Gastrocnemius medialis (tissue), 4 donors: ENCODE measurements around the gene SURF1. TPM values are rescaled to one million over a fixed set of nuclear protein-coding genes. Genes with fewer than 3 reads are reported as not detected.

Experiments used
- ATAC-seq, 2 donors: fragments of 150-250 bp; one replicate each; pipeline ENCODE4 v1.9.1; 2016
- DNase-seq, 2 donors: peaks; one replicate each; pipeline ENCODE4 v3.0.0-alpha.2; 2019
- H3K27ac ChIP-seq, 4 donors: fragments of 200-600 bp; sonication (generic); 1 replicate in 1 of 4; 2 replicates in 3 of 4; pipeline ENCODE4 v1.5.1; 2016 to 2018; ENCODE audit warnings: mild to moderate bottlenecking in 2 of 4, moderate library complexity in 1 of 4
- H3K27me3 ChIP-seq, 3 donors: fragments of 200-600 bp; sonication (generic) in 2 of 3; 1 replicate in 1 of 3; 2 replicates in 2 of 3; pipeline versions ENCODE4 v1.5.1 to v1.6.0; 2016 to 2019; ENCODE audit warnings: mild to moderate bottlenecking in 1 of 3, moderate library complexity in 1 of 3
- H3K36me3 ChIP-seq, 2 donors: fragments of 200-600 bp; sonication (generic) in 1 of 2; one replicate each; pipeline ENCODE4 v1.5.1; 2017 to 2018
- H3K4me1 ChIP-seq, 2 donors: fragments of 200-600 bp; sonication (generic) in 1 of 2; one replicate each; pipeline ENCODE4 v1.5.1; 2016 to 2017; ENCODE audit warnings: mild to moderate bottlenecking in 2 of 2
- H3K4me3 ChIP-seq, 4 donors: fragments of 200-600 bp; sonication (generic) in 3 of 4; 1 replicate in 1 of 4; 2 replicates in 3 of 4; pipeline ENCODE4 v1.5.1; 2016 to 2019; ENCODE audit warnings: mild to moderate bottlenecking in 2 of 4
- H3K9me3 ChIP-seq, 3 donors: fragments of 200-600 bp; sonication (generic) in 2 of 3; 1 replicate in 1 of 3; 2 replicates in 2 of 3; pipeline ENCODE4 v1.5.1; 2016 to 2019
- POLR2A ChIP-seq, 2 donors: fragments of 450-650 bp; IDR thresholded peaks; one replicate each; pipeline ENCODE4 v1.6.1; 2017; ENCODE audit warnings: antibody characterized with exemption in 2 of 2, mild to moderate bottlenecking in 2 of 2, moderate library complexity in 2 of 2
- in situ Hi-C, 4 donors: fragments of 200-750 bp; cut with MboI; loops; one replicate each; pipeline versions ENCODE4 v1.15.0 to v1.8.0; 2017; ENCODE audit warnings: low sequenced_read_pairs in 4 of 4
- intact Hi-C: fragments of 100-400 bp; cut with DNase I; formaldehyde crosslinking; loops from one replicate; pipeline ENCODE4 v1.15.1; 2023; ENCODE audit warnings: low total_unique reads
- total RNA-seq, 4 donors: library from RNA; depleted of rRNA; stranded (reverse); fragments of >200 nt; gene quantifications; one replicate each; pipeline versions ENCODE4 v1.1.0 to v1.2.3, GENCODE V29; 2016
- TF ChIP-seq, protein P1 (sequence below), 5 experiments: fragments of 450-650 bp in 3 of 5; fragments of 200-600 bp in 2 of 5; sonication (generic) in 2 of 5; IDR thresholded peaks in 4 of 5; conservative IDR thresholded peaks in 1 of 5; 1 replicate in 4 of 5; 2 replicates in 1 of 5; pipeline ENCODE4 v1.5.1; 2016 to 2019; ENCODE audit warnings: antibody characterized with exemption in 5 of 5, mild to moderate bottlenecking in 3 of 5, moderate library complexity in 3 of 5

Gene SURF1
- total RNA-seq, 4 donors from 2014 or later = 33.8 to 68.9 (median 56.0) TPM

DNA sequence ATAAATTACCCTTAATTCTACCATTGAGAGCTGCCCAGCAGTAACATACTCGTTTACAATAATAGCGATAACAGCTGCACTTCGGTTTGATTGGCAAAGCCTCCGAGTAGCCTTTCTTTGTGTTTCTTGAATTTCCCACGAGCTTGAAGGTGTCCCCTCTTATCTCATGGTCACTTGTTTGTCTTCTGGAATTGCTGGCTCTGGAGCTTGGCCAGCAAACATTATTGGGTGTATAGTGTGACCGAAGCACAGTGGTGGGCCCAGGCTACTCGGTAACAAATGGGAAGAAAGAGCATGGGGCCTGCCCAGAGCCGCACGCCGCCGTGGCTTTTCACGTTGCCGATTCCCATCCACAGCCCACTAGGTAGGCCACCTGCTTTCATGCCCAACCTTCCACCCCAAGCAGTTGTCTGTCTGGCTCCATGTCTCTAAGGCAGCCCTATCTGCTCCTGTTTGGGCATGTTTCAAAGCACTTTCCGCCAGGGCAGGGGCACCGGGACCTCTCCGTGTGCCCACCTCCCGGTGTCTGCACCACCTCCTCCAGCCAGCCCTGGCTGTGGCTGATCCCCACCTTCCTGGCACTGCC is 28.5 kb upstream of the SURF1 start:
- in situ Hi-C loops = no loop called here
- Histone ChIP-seq H3K36me3 (no peaks in the 10 kb centered on the region), H3K4me3 (no peak overlapping the region), H3K9me3 (no peaks in the 10 kb centered on the region), H3K27ac (no peak overlapping the region), H3K4me1 (no peaks in the 10 kb centered on the region), H3K27me3 (no peaks in the 10 kb centered on the region)
- intact Hi-C loops = no loop called here
- no peak for ATAC-seq
- TF ChIP-seq, protein P1, sequence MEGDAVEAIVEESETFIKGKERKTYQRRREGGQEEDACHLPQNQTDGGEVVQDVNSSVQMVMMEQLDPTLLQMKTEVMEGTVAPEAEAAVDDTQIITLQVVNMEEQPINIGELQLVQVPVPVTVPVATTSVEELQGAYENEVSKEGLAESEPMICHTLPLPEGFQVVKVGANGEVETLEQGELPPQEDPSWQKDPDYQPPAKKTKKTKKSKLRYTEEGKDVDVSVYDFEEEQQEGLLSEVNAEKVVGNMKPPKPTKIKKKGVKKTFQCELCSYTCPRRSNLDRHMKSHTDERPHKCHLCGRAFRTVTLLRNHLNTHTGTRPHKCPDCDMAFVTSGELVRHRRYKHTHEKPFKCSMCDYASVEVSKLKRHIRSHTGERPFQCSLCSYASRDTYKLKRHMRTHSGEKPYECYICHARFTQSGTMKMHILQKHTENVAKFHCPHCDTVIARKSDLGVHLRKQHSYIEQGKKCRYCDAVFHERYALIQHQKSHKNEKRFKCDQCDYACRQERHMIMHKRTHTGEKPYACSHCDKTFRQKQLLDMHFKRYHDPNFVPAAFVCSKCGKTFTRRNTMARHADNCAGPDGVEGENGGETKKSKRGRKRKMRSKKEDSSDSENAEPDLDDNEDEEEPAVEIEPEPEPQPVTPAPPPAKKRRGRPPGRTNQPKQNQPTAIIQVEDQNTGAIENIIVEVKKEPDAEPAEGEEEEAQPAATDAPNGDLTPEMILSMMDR (IDR thresholded peaks at IDR 0.05 in 4 of 5, conservative IDR thresholded peaks at IDR 0.05 in 1 of 5) = no peak
- TF ChIP-seq POLR2A (IDR thresholded peaks at IDR 0.05) = no peak
- no peak for DNase-seq

GRCh38 chr9:133383438-133383837 is 27.2 kb upstream of the SURF1 start:
- DNase-seq (no peak), ATAC-seq (no peak)
- intact Hi-C loops (no loop called here), in situ Hi-C loops (no loop called here)
- TF ChIP-seq POLR2A (IDR thresholded peaks at IDR 0.05) = no peak
- TF ChIP-seq, protein P1 (IDR thresholded peaks at IDR 0.05 in 4 of 5, conservative IDR thresholded peaks at IDR 0.05 in 1 of 5) = no peak
- Histone ChIP-seq H3K9me3 (no peaks in the 10 kb centered on the region), H3K4me1 (no peaks in the 10 kb centered on the region), H3K4me3 (no peak overlapping the region), H3K36me3 (no peaks in the 10 kb centered on the region), H3K27me3 (no peaks in the 10 kb centered on the region), H3K27ac (no peak overlapping the region)

DNA sequence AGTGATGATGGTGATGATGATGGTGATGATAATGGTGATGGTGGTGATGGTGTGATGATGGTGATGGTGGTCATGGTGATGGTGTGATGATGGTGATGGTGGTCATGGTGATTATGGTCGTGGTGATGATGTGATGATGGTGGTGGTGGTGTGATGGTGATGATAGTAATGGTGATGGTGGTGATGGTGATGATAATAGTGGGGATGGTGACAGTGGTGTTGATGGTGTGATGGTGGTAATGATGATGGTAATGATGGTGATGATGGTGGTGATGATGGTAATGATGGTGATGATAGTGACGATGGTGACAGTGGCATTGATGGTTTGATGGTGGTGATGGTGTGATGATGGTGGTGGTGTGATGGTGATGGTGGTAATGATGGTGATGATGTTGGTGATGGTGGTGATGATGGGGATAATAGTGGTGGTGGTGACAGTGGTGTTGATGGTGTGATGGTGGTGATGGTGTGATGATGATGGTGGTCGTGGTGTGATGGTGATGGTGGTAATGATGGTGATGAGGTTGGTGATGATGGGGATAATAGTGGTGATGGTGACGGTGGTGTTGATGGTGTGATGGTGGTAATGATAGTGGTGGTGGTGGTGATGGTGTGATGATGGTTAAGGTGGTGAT is 26.3 kb upstream of the SURF1 start:
- intact Hi-C loops = no loop called here
- Histone ChIP-seq H3K4me1 (no peaks in the 10 kb centered on the region), H3K27me3 (no peaks in the 10 kb centered on the region), H3K9me3 (no peaks in the 10 kb centered on the region), H3K27ac (no peak overlapping the region), H3K36me3 (no peaks in the 10 kb centered on the region), H3K4me3 (no peak overlapping the region)
- in situ Hi-C loops = no loop called here
- DNase-seq (no peak), ATAC-seq (no peak)
- TF ChIP-seq POLR2A (IDR thresholded peaks at IDR 0.05) = no peak
- TF ChIP-seq, protein P1 (IDR thresholded peaks at IDR 0.05 in 4 of 5, conservative IDR thresholded peaks at IDR 0.05 in 1 of 5) = no peak

DNA sequence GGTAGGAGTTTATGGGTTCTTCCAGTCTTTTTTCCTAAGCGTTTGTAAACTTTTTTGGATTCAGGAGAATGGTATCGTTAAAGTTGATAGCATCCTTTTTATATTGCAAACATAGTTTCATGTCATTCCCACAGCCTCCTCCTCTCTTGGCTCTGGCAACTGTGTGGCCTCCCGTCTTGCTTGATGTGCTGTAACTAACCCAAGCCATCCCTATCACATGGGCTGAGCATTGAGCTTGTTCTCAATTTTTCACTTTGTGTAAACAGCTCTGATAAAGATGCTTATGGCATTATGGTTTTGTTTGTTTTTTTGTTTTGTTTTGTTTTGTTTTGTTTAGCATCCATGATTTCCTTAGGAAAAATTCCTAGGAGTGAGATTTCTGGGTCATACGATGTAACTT is 24.4 kb upstream of the SURF1 start:
- H3K27me3 ChIP-seq = no peaks in the 10 kb centered on the region
- intact Hi-C loops = no loop called here
- H3K9me3 ChIP-seq = no peaks in the 10 kb centered on the region
- no peaks in the 10 kb centered on the region for H3K36me3 ChIP-seq
- H3K4me1 ChIP-seq = peaks cover 5% of the 10 kb centered on the region in 2 donors
- TF ChIP-seq, protein P1 (IDR thresholded peaks at IDR 0.05 in 4 of 5, conservative IDR thresholded peaks at IDR 0.05 in 1 of 5) = no peak
- no peak for TF ChIP-seq POLR2A (IDR thresholded peaks at IDR 0.05)
- DNase-seq (no peak), ATAC-seq (no peak)
- in situ Hi-C loops = no loop called here
- no peak overlapping the region for H3K4me3 ChIP-seq
- no peak overlapping the region for H3K27ac ChIP-seq
